GM21367 (cell line): Measurements from ENCODE around the gene CTIF.
"Not testable (repeated sequence)": the region's sequence is repeated elsewhere in the genome, so short reads cannot be mapped to it uniquely, and the experiment has no call there.

Experiments used
- ATAC-seq: cut with Tn5 transposase; IDR thresholded peaks from one replicate; pipeline ENCODE4 v1.9.1; 2021; ENCODE audit not compliant: unreplicated experiment

Gene CTIF

DNA sequence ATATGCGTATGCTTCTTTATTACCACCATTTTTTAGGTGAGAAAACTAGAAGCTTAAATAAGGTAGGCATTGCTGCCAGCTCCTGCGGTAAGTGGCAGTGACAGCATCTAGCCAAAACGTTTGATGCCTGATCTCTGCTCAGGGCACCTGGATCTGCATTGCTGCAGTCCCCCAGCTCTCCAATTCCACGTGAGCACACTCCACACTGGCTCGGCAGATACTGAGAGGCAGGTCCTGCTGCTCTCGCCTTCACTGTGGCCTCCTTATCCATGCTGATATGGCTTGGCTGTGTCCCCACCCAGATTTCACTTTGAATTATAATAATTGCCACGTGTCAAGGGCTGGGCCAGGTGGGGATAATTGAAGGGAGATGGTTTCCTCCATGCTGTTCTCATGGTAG is 160.9 kb downstream of the CTIF start:
- ATAC-seq, result no peak

GRCh38 chr18:48700446-48700845 is 161.6 kb downstream of the CTIF start:
- no peak for ATAC-seq

- ATAC-seq, result no peak
Measured at GRCh38 chr18:48702346-48703027, 163.7 kb downstream of the CTIF start.

DNA sequence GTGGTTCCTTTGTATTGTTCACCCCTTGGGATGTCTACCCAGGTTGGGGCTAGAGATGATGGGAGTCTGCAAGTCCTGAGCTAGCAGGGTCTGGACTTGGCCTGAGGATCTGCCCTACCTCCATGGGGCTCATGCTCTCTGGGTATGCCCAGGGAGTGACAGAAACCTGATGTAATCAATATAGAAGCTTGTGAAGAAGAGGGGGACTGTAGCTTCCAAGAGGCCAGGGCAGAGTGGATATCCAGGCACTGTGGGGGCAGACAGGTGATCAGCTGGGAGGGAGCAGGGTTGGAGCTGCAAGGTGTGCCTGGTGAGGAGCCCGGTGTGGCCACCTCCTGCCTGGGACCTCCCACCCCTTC is 164.2 kb downstream of the CTIF start:
- ATAC-seq, result no peak

GRCh38 chr18:48703418-48703817 is 164.6 kb downstream of the CTIF start:
- ATAC-seq, result no peak

DNA sequence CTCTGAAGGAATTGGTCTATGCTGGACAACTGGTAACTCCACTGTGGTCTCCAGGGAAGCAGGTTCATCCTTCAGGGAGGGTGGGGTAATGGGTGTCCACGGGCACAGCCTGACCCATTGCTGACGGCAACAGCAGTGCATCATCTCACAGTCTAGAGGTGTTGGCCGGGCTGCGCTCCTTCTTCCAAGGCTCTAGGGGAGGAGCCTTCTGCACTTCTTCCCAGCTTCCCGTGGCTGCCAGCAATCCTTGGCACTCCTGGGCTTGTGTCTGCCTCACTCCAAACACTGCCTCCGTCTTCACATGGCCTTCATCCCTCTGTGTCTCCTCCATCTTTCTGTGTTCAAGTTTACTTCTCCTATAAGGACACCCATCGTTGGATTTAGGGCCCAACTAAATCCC is 166.2 kb downstream of the CTIF start:
- ATAC-seq, result no peak

DNA sequence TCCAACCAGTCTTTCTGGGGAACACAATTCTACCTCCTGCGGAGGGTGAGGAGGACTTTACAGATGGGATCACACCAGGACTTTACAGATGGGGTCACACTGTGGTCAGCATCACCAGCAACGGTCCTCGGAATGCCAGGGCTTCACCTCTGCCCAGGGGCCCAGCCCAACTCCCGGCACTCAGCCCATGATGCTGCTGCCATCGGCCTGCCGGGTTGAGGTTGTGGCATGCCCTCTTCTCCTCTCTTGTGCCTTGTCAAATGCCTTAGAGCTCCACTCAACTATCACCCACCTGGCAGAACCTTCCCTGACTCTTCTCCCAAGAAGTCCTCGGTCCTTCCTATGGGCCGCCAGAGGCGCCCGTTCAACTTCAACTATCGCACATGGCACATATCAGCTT is 166.7 kb downstream of the CTIF start:
- ATAC-seq, result no peak

- ATAC-seq, result no peak
Measured at GRCh38 chr18:48706731-48707130, 167.9 kb downstream of the CTIF start.

GRCh38 chr18:48707636-48708296 is 168.9 kb downstream of the CTIF start:
- no peak for ATAC-seq

DNA sequence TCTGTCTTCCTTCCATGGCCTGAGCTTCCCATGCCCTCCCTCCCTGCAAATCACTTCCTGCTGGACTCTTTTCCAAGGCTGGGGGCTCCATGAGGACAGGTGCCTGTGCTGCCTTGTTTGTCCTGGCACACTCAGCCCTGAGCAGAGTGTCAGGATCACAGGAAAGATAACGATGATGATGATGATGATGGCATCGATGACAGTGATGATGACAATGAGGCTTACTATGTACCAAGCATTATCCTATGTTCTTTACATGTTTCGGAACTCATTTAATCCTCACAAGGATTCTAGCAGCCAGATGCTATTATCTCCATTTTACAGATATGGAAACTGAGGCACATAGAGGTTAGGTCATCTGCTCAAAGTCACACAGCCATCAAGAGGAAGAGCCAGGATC is 170.0 kb downstream of the CTIF start:
- ATAC-seq, result no peak

- no peak for ATAC-seq
Measured at GRCh38 chr18:48709371-48710062, 170.7 kb downstream of the CTIF start.

DNA sequence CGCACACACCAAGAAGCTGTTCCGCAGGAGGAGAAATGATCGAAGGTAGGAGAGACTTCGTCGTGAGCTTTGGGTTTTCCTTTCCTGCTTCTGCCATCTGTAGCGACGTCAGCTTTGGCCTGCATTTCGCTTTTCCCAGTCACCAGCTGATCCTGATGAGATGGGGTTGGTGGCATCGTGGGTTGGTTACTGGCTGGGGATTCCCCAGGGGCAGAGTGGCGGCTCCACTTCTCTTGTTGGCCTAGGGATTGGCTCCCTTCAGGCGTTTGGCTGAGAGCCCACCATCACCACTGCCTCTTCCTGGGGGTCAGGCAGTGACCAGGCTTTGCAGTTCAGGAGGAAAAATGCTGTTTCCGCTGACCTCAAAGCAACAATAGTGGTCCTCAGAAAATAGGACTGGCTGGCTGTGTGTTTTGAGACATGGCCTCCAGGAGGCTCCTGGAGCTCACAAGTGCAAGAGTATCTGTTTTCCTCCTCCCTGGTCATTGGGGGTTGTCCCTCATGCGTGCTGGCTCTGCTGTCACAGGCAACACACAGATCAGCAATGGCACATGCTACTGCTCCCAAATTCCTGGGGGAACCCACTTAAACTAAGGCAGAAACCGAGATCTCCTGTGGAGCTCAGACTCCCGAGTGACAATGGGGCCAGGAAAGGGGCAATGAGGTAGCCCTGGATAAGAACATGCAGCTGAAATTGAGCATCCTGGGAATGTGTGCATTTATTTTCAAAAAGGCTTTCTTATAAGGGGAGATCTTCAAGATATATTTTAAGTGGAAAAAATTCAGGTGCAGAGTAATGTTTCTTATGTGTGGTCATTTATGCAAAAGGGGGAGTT is 173.0 kb downstream of the CTIF start:
- ATAC-seq, result no peak

DNA sequence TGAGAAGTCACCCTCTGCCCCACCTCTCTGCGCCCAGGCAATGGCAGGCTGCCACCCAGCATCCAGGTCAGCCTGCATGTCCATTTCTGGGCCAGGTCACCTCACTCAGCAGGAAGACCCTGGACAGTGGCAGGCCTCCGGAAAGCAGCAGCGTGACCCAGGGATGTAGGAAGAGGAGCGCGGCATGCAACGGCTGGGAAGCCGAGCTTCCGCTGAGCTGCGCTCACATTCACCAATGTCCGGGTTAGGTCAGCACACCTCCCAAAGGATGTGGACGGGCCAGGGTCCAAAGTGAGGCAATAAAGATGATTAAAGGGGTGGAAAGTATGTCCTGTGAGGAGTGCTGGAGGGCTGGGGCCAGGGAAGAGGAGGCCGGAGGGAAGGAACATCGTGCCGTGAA is 174.5 kb downstream of the CTIF start:
- ATAC-seq, result no peak

- no peak for ATAC-seq
Measured at GRCh38 chr18:48714873-48715272, 176.0 kb downstream of the CTIF start.

DNA sequence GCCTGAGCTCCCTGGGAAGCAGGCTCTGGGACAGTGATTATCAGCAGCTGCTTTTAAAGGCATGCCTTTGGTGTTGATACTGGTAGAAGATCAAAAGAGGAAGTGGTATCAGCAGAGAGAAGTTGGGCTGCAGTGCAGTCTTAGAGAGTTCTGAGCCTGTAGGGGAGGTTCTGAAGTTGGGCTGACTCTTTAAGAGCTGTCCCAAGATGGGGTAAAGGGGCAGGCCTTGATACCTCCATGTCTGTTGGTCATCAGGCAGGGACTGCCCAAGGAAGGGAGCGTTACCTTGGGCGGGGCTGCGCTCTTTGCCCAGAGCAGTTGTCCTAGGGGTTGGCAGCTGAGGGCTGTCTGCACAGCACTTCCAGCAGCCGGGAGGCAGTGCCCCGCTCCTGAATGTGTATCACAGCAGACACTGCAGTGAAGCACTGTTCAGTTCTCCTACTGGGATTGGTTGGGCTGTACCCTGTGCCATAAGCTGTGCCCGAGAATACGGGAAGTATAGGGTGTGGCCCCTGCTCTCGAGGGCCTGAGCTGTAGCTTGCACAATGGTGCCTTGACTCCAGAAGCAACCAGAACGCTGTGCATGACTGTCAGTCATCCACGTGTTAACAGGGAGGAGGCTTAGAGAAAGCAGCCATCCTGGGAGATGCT is 177.0 kb downstream of the CTIF start:
- ATAC-seq, result no peak

DNA sequence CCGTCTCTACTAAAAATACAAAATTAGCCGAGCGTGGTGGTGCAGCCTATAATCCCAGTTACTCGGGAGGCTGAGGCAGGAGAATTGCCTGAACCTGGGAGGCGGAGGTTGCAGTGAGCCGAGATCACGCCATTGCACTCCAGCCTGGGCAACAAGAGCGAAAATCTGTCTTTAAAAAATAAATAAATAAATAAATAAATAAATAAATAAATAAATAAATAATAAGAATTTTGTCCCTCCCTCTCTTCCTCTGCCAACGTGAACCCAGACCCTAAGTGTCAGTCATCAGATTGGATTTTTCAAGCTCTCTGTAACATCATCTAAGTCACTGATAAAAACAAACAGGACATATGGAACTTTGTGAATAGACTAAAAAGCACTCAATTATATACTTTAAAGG is 178.4 kb downstream of the CTIF start:
- not testable (repeated sequence) for ATAC-seq

DNA sequence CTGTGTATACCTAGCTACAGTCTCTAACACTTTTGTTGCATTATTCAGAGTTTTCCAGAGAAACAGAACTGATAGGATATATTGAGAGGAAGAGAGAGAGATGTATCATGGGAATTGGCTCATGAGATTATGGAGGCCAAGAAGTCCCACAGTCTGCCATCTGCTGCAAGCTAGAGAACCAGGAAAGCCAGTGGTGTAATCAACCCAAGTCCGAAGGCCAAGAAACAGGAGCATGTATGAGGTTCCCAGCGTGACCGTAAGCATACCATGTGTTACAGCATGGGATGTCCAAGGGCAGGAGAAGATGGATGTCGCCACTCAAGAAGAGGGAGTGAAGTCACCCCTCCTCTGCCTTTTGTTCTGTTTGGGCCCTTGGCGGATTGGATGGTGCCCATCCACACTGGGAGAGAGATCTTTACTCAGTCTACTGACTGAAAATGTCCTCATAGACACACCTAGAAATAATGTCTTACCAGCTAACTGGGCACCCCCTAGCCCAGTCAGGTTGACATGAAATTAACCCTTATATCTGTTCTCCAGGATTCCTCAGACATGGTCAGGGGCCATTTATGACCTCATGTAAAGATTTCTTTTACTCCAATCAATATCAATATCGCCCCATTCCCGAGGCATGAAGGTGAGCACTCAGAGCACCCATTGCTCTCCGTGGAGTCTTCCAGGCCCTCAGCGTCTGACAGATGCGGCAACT is 179.6 kb downstream of the CTIF start:
- ATAC-seq, result no peak

- no peak for ATAC-seq
Measured at GRCh38 chr18:48719388-48719787, 180.6 kb downstream of the CTIF start.

DNA sequence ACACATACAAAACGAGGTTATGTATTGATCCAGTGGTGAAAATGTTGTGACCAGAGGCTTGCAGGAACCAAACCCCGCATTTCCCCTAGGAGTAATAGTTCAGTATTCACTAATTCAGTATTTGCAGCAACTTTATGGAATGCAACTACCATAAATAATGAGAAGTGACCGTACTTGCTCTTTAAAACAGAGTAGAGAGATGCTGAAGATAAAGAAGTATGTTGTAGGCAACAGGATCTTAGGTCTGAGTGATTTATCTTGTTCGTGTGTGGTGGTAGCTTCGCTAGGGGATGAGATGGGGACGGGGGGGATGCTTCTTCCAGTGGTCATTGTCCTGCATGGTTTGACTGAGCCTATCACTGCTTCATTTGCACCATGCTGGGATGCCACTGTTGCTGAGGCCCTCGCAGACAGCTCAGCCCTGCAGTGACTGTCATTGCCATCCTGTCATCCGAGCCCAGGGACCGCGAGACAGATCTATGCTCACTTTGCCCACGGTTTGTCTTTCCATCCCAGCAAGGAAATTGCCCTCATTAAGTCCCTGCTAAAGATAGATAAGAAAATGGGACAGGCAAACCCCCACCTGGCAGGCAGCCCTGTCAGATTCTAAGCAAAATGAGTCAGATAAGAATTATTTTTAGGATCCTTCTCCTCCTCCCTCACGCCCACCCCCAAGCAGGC is 181.3 kb downstream of the CTIF start:
- no peak for ATAC-seq

DNA sequence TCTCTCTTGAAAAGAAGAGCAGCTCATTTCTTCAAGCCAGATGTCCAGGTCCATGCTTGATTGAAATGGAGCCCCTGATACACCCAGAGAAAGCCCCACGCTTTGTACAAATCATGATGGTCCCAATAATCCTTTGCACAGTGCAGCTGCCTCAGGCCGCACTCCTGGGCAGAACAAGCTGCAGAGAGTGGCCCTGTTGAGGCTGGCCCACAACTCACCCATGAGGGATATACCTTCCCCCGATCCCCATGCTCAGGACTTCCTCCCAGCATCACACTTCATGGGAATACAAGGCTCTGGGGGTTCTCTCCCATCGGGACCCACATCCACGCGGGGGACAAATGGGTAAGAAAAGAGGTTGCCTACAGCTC is 181.8 kb downstream of the CTIF start:
- ATAC-seq, result no peak
